ENCODE results near the gene LCN1. TPM values are rescaled to one million over a fixed set of nuclear protein-coding genes. Genes with fewer than 3 reads are reported as not detected.
"Not testable (repeated sequence)": the region's sequence is repeated elsewhere in the genome, so short reads cannot be mapped to it uniquely, and the experiment has no call there.

The LCN1 gene
- total RNA-seq, 1 experiment from 2014 or later: not detected

- Histone ChIP-seq H2BK120ac (ENCODE audit: low read depth, low read length, poor library complexity, severe bottlenecking) (no peak overlapping the region), H2BK20ac (ENCODE audit: low read depth, low read length, poor library complexity, severe bottlenecking) (no peak overlapping the region), H3K14ac (ENCODE audit: insufficient read depth, low read length) (no peak overlapping the region), H3T11ph (ENCODE audit: low read length) (no peak overlapping the region), H3K4me2 (ENCODE audit: insufficient read depth, insufficient read length, low read length) (no peak overlapping the region), H2BK15ac (ENCODE audit: low read depth, low read length) (no peak overlapping the region), H3K79me2 (ENCODE audit: insufficient read depth, low read length) (no peaks in the 10 kb centered on the region), H2AFZ (ENCODE audit: low read length) (no peak overlapping the region), H2AK5ac (ENCODE audit: insufficient read length, low read length) (no peak overlapping the region), H2BK12ac (ENCODE audit: insufficient read length, low read depth, low read length) (no peak overlapping the region), H3K79me1 (ENCODE audit: insufficient read depth, low read depth, low read length, poor library complexity, severe bottlenecking) (no peaks in the 10 kb centered on the region), H3K9me3 (ENCODE audit: control insufficient read depth, low read depth, low read length) (no peaks in the 10 kb centered on the region), H3K4me1 (ENCODE audit: insufficient read depth, low read length) (no peaks in the 10 kb centered on the region), H4K20me1 (ENCODE audit: control insufficient read depth, insufficient read depth, insufficient read length) (no peaks in the 10 kb centered on the region), H2BK5ac (ENCODE audit: insufficient read length, low read length) (no peak overlapping the region), H3K56ac (ENCODE audit: insufficient read length, low read depth, low read length) (no peak overlapping the region), H4K8ac (replicated peaks; ENCODE audit: insufficient read length, low read depth, low read length) (no peak overlapping the region), H3K27me3 (ENCODE audit: insufficient read depth, low read length) (no peaks in the 10 kb centered on the region), H3K23ac (ENCODE audit: insufficient read length, low read depth, low read length) (no peak overlapping the region), H3K4ac (ENCODE audit: low read depth, low read length) (no peak overlapping the region), H3K27ac (ENCODE audit: insufficient read length, low read depth, low read length) (no peak overlapping the region), H3K9ac (ENCODE audit: extremely low read depth, insufficient read length, low read length) (no peak overlapping the region), H3K23me2 (ENCODE audit: insufficient read length, low read depth, low read length, poor library complexity, severe bottlenecking) (no peaks in the 10 kb centered on the region), H3K18ac (ENCODE audit: insufficient read length, low read depth, low read length) (no peak overlapping the region), H4K5ac (ENCODE audit: insufficient read length, low read depth, low read length) (no peak overlapping the region), H4K91ac (ENCODE audit: insufficient read length, low read depth, low read length) (no peak overlapping the region)
- Mint-ChIP-seq H3K9me3 (no peaks in the 10 kb centered on the region), H3K4me1 (no peaks in the 10 kb centered on the region), H3K36me3 (ENCODE audit: insufficient read depth in 1 of 3, low read depth in 3 of 3) (no peaks in the 10 kb centered on the region; a peak in 1 of 7 replicates), H3K4me3 (no peak overlapping the region), H3K27me3 (ENCODE audit: low read depth) (peaks cover 10% of the 10 kb centered on the region), H3K27ac (no peak overlapping the region)
- no CpG with 5 or more reads among the region's 28 CpGs for WGBS (ENCODE audit: extremely low coverage, insufficient read length, low lambda C conversion rate)
- TF ChIP-seq CTCF (conservative IDR thresholded peaks at IDR 0.05): no peak
- no peak for DNase-seq
These were observed 26.8 kb downstream of the LCN1 start for GRCh38 chr9:135547756-135548736.

GRCh38 chr9:135549478-135550343 lies 28.5 kb downstream of the LCN1 start:
- not testable (repeated sequence) for H3K18ac ChIP-seq (ENCODE audit: insufficient read length, low read depth, low read length); H3K27ac Mint-ChIP-seq; H4K8ac ChIP-seq (replicated peaks; ENCODE audit: insufficient read length, low read depth, low read length); H3K27ac ChIP-seq (ENCODE audit: insufficient read length, low read depth, low read length); H2AFZ ChIP-seq (ENCODE audit: low read length); H3K27me3 ChIP-seq (ENCODE audit: insufficient read depth, low read length); H3K4ac ChIP-seq (ENCODE audit: low read depth, low read length); H3K9ac ChIP-seq (ENCODE audit: extremely low read depth, insufficient read length, low read length); H3T11ph ChIP-seq (ENCODE audit: low read length); H3K23me2 ChIP-seq (ENCODE audit: insufficient read length, low read depth, low read length, poor library complexity, severe bottlenecking); H2BK12ac ChIP-seq (ENCODE audit: insufficient read length, low read depth, low read length); H4K5ac ChIP-seq (ENCODE audit: insufficient read length, low read depth, low read length); H3K56ac ChIP-seq (ENCODE audit: insufficient read length, low read depth, low read length); H3K14ac ChIP-seq (ENCODE audit: insufficient read depth, low read length); H2AK5ac ChIP-seq (ENCODE audit: insufficient read length, low read length); H2BK15ac ChIP-seq (ENCODE audit: low read depth, low read length); H3K36me3 Mint-ChIP-seq (ENCODE audit: insufficient read depth in 1 of 3, low read depth in 3 of 3); H3K9me3 Mint-ChIP-seq; H3K9me3 ChIP-seq (ENCODE audit: control insufficient read depth, low read depth, low read length); H3K4me1 ChIP-seq (ENCODE audit: insufficient read depth, low read length); H2BK20ac ChIP-seq (ENCODE audit: low read depth, low read length, poor library complexity, severe bottlenecking); H2BK5ac ChIP-seq (ENCODE audit: insufficient read length, low read length); H3K79me2 ChIP-seq (ENCODE audit: insufficient read depth, low read length); H3K27me3 Mint-ChIP-seq (ENCODE audit: low read depth); H3K4me3 Mint-ChIP-seq; H3K4me1 Mint-ChIP-seq; H4K91ac ChIP-seq (ENCODE audit: insufficient read length, low read depth, low read length); H3K23ac ChIP-seq (ENCODE audit: insufficient read length, low read depth, low read length); H3K79me1 ChIP-seq (ENCODE audit: insufficient read depth, low read depth, low read length, poor library complexity, severe bottlenecking); H4K20me1 ChIP-seq (ENCODE audit: control insufficient read depth, insufficient read depth, insufficient read length); H3K4me2 ChIP-seq (ENCODE audit: insufficient read depth, insufficient read length, low read length); H2BK120ac ChIP-seq (ENCODE audit: low read depth, low read length, poor library complexity, severe bottlenecking); DNase-seq
- no CpG with 5 or more reads among the region's 28 CpGs for WGBS (ENCODE audit: extremely low coverage, insufficient read length, low lambda C conversion rate)
